HG03045 (cell line): Measurements from ENCODE around the gene LRRC63.
A peak's percentile ranks its signal among the peaks of the same experiment; 100 is the strongest.
"Not testable (repeated sequence)": the region's sequence is repeated elsewhere in the genome, so short reads cannot be mapped to it uniquely, and the experiment has no call there.

Experiments
- ATAC-seq: cut with Tn5 transposase; IDR thresholded peaks from one replicate; pipeline ENCODE4 v1.9.1; 2021; ENCODE audit warnings: mild to moderate bottlenecking, moderate library complexity; ENCODE audit not compliant: unreplicated experiment

LRRC63 gene

GRCh38 chr13:46181377-46181839, 30.3 kb upstream of the LRRC63 start:
- ATAC-seq, result no peak

DNA sequence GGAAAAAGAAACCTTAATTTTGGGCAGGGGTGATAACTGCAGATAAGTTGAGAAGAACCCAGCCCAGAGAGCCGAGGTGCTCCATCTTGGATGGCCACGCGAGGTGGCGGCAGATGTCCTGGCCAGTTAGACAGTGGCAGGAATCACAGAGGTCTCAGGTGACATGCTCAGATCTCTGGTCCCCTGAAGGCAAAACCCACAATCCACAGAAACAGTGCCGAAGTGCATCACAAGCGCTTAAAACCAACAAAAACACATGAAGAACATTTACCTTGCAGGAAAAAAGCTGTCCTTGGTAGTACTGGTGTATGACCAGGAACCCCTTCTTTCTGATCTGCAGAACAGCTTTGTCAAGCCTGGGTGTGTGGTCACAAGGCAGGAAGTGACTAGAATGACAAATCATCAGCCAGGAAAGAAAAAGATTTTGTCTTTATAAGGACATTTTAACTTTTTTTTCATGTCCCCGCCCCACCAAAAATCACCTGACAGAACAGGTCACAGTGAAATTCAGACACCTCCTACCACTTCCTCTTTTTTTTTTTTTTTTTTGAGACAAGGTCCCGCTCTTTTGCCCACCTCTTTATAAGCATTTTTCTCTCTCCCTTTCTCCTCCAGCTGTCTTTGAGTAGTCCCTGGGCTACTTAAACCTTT, 29.8 kb upstream of the LRRC63 start, which contains the start of gene LCP1:
Gene LCP1 (minus strand): TSS at position 338 of the 651 bp plus-strand sequence. CDS start 22,515 bp downstream, outside the sequence.
- peak; percentile 63 for ATAC-seq

DNA sequence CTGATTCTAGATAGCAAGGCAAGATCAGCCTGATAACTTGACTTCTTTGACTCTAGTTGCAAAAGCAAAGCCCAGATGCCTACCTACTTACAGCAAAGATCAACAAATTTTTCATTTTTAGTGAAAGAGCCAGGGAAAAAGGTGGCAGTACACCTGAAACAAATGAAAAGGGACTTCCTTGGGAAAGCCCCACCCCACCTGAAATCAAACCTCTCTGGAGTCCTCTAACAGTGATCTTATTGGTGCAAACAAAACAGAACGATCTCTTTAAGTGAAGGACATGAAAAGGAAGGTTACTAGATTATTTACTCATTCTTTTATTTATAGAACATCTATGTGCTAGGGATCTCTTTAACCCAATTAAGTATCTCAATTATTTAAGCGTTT, 29.2 kb upstream of the LRRC63 start:
- ATAC-seq, result peak; percentile 0

- no peak for ATAC-seq
Measured at GRCh38 chr13:46183018-46183946, 28.4 kb upstream of the LRRC63 start.

- ATAC-seq, result peak; percentile 43
Measured at GRCh38 chr13:46184277-46184699, 27.4 kb upstream of the LRRC63 start.

- no peak for ATAC-seq
Measured at GRCh38 chr13:46185634-46186033, 26.1 kb upstream of the LRRC63 start.

DNA sequence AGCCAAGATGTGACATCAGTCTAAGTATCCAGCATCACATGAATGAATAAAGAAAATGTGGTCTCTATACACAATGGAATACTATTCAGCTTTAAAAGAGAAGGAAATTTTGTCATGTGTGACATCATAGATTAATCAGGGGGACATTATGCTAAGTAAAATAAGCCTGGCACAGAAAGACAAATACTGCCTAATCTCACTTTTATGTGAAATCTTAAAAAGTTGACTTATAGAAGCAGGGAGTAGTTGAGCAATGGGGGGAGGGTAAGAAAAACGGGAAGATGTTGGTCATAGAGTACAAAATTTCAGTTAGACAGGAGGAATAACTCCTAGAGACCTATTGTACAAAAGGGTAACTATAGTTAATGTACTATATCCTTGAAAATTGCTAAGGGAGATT, 19.3 kb upstream of the LRRC63 start:
- no peak for ATAC-seq

GRCh38 chr13:46195016-46195415, 16.7 kb upstream of the LRRC63 start:
- ATAC-seq, result no peak

DNA sequence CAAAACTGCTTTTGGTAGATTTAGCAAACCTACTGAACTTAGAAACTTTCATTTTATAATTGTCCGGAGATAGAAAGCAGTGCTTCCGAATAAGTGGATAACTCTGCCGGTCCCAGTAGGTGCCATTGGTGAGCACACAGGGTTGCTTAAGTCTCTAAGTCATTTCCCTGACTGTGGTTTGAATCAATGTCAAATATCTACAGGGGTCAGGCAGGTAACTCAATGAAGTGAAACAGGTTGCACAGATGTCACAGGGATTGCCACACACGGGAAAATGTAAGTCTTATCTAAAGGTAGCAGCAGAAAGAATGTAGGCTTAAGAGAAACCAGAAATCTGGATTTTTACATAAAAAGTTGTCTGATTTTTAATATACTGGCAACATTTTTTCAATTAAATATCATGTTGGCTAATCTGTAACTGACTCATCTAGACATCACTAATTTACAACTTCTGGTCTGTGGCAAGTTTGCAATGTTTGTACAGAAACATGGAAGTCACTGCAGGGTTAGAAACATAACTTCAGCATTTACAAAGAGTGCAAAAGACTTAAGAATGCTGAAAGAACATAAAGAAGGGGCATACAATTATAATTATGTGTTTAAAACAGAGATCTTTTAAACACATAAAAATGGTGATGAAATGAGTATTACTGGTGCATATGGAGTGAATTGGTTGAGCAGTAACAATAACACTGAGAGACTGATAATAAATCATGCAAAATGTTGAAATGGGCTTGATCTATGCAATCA, 14.3 kb upstream of the LRRC63 start:
- ATAC-seq, result no peak

DNA sequence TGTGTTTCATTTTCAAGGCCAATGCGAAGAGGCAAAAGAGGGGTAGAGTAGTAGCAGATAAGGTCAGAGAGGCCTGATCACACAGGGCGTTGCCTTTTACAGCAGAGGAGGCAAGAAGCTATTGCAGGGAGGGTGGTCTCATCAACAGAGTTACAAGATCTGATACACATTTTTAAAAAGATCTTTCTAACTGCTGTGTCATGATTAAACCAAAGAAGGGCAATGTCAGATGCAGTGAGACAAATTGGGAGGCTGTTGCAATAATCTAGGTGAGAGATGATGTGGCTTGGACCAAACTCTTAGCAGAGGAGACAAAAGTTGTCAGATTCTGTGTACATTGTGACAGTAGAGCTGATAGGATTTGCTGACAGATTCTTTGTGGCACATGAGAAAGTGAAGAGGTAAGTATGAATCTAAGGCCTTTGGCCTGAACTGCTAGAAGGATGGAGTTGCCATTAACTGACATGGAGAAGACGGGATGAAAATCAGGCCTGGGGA, 13.0 kb upstream of the LRRC63 start:
- no peak for ATAC-seq

DNA sequence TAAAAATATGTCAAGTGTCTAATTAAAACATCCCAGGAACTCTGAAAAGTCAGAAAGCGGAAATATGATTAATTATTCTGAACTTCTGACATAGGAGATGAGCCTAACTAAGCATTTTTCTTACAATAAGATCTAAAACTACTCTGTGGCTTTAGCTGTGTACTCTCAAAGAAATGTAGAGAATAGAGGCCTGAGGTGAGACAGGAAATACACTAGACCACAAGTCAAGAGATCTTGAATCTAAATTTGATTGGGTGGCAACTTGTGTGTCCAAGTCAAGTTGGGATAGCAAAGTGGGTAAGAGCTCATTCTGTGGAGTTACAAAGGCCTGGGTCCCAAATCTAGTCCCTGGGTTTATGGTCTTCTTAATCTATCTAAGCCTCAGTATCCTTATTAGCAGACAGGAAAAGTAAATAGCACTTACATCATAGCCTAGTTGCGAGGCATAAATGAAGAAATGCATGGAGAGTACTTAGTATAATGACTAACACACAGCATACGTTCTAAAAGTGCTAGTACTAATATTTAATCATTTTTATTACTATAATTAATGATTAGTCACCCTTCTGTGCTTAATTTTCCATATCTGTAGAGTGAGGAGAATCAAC, 9.4 kb upstream of the LRRC63 start:
- ATAC-seq, result no peak

- ATAC-seq, result no peak
Measured at GRCh38 chr13:46202966-46203365, 8.8 kb upstream of the LRRC63 start.

- ATAC-seq, result no peak
Measured at GRCh38 chr13:46206143-46206542, 5.6 kb upstream of the LRRC63 start.

- no peak for ATAC-seq
Measured at GRCh38 chr13:46207828-46208227, 3.9 kb upstream of the LRRC63 start.

DNA sequence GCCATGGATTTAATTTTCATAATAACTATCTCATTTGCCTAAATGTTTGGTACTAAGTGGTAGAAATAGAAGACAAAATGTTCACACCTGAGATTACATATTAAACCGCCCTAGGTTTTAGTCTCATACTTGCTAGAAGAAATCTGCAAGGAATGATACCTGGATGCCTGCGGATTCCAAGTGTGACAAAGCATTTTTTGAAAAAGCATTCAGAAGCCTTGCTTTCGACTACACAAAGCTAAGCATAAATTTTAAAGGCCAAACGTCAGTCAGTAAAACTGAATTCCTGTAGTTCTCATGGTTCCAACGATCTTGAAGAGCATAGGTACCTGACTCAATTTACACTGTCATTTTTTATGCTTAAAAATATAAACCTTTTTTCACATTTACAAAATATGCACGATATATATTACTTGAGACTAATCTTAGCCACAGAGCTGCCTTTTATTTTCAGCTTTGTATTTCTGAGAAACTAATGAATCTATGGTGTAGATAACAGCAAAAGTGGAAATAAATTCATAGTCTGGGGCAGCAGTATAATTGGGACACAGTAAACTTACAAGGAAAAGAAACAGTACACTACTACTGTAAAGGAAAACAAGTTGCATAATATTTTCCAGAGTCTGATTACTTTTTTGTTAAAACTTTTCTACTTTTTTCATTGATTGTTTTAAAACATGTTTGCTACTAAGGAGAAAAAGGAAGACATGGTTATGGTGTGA, 1.2 kb upstream of the LRRC63 start:
- ATAC-seq, result no peak

- ATAC-seq, result no peak
Measured at GRCh38 chr13:46211116-46211482, 629 bp upstream of the LRRC63 start.

GRCh38 chr13:46213242-46213641, 1.5 kb downstream of the LRRC63 start:
- no peak for ATAC-seq

DNA sequence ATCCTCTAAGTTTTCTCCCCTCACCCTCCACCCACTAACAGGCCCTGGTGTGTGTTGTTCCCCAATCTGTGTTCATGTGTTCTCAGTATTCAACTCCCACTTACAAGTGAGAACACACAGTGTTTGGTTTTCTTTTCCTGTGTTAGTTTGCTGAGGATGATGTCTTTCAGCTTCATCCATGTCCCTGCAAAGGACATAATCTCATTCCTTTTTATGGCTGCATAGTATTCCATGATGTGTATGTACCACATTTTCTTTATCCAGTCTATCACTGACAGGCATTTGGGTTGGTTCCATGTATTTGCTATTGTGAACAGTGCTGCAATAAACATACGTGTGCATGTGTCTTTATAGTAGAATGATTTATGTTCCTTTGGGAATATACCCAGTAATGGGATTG, 3.0 kb downstream of the LRRC63 start:
- ATAC-seq, result not testable (repeated sequence)

GRCh38 chr13:46220234-46220633, 8.5 kb downstream of the LRRC63 start:
- not testable (repeated sequence) for ATAC-seq

DNA sequence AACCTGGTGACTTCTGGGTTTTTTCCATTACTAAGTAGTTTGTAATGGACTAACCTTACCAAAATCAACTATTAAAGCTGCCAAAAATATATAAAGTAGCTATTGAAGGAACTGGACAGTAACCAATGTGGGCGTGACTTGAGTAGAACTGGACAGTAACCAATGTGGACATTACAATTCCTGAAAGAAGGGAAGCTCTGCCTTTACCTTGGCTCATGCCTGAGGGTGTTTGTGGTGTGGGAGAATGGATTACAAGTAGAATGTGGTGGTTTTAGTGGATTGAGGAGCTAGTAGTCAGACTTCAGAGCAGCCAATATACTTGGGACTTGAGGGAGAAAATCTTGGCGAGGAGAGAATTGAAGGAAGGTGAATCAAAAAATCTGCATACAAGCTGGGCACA, 17.5 kb downstream of the LRRC63 start:
- no peak for ATAC-seq
